ENCODE measurements around the gene UBL3.

The UBL3 gene

GRCh38 chr13:29805994-29806979, 44.1 kb downstream of the UBL3 start:
- no peak for DNase-seq

DNA sequence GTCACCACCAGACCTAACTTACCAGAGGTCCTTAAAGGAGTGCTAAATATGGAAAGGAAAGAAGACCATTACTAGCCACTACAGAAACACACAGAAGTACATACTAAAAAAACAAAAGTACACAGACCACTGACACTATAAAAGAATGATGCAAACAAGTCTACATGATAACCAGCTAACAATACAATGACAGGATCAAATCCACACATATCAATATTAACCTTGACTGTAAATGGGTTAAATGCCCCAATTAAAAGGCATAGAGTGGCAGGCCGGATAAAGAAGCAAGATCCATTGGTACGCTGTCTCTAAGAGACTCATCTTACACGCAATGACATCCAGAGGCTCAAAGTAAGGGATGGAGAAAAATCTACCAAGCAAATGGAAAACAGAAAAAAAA, 47.2 kb downstream of the UBL3 start:
- DNase-seq, result no peak

- no peak for DNase-seq
Observed at GRCh38 chr13:29802621-29803020, 47.8 kb downstream of the UBL3 start.

DNA sequence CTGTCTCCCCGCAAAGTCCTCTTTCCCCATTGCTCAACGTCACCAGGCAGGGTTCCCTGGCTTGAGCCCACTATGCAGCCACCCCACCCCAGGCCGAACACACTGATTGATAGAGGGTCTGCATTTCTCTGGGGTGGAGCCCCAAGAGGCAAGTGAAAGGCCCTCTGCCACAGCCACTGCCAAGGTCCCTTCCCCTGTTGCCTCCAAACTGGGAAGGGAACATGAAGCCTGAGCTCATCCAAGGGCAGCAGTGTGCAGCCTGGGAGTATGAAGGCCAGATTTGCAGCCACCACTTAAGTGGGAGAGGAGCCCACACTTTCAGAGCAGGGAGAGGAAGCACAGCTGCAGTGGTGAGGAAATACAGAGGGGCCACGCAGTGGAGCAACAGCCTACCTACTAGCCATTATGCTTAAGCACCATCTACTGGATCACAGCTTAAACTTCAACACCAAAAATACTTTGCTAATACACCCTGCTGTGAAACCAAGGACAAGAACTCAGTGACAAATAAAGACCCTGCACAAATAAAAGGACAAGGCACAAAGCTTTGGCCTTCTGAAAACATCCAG, 48.6 kb downstream of the UBL3 start:
- no peak for DNase-seq

- no peak for DNase-seq
Observed at GRCh38 chr13:29801102-29801501, 49.3 kb downstream of the UBL3 start.

- DNase-seq, result no peak
Observed at GRCh38 chr13:29800687-29801086, 49.7 kb downstream of the UBL3 start.

DNA sequence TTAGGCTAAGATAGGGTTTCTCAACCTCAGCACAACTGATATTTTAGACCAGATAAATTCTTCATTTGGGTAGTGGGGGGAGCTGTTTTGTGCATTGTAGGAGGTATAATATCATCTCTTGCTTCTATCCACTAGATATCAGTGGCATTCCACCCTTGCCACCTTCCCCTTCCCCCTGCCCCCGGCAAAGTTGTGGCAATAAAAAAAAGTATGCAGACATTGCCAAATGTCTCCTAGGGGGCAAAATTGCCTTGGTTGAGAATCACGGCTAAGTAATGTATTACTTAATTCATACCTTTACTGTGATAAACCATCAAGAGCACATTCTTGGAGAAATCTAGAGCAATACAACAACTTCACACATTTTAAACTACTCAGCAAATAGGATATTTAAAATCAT, 51.4 kb downstream of the UBL3 start:
- no peak for DNase-seq

GRCh38 chr13:29791997-29792780, 58.2 kb downstream of the UBL3 start:
- DNase-seq, result no peak

GRCh38 chr13:29791508-29791907, 58.9 kb downstream of the UBL3 start:
- no peak for DNase-seq

- DNase-seq, result no peak
Observed at GRCh38 chr13:29786698-29787097, 63.7 kb downstream of the UBL3 start.

DNA sequence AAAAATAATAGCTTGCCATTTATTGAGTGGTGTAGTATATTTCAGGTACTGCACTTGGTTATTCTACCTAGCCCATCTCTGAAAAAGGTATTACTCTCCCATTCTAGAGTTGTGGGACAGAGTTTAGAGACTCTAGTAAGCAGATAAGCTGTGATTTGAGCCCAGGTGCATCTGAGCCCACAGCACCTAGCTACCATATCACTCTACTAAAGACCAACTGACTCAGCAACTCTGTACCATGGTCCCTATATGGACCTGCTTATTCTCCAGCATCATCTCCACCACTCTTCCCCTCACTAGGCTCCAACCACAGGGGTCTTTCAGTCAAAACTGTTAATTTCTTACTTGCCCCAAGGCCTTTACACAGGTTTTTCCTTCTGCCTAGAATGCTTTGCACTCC, 64.4 kb downstream of the UBL3 start:
- no peak for DNase-seq

DNA sequence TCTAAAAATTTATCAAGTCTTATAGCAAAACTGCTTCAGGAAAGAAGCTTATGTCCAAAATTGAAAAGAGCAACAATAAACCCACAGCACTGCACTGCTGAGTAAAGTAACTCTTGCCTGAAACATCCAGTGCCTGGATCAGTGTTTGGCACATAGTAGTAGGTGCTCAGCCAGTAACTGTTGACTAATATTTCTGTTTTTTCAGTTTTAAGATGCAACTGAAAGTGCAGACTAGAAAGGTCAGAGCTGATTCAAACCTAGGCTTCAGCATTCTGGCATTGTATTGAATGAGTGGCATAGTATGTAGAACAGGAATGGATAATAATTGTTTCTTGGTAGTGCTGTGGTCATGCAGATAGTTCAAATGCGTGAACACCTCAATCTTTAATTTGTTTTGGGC, 67.6 kb downstream of the UBL3 start:
- DNase-seq, result no peak

DNA sequence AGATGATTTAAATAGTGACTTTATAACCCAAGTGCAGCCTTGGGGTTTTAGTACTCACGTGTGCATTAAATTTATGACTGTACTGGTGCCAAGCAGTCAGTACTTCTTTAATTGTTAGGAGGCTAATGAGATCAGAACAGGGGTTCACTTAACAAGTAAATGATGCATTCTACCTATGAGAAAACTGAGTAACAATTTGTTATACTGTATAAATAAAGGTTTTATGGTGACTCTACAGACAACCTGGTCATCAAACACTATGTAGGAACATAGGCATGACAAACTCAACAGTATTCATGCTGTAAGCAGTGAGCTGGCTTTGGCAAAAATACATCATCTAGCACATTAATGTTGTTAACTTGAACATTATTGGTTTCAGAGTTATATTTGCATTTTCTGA, 75.6 kb downstream of the UBL3 start:
- no peak for DNase-seq

DNA sequence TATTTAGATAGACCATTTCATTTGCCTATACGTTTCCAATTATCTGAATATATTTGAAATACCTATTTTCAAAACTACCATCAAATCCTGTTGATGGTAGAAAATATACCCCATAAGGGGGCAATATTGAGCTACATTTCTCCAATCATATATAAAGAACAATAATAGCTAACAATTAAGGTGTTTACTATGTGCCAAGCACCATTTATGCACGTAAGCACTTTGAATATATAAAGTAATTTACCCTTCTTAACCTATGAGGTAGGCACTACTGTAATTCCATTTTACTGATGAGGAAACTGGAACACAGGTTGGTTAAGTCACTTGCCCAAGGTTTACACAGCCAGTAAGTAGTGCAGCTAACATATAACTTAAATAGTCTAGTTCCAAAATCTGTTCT, 79.2 kb downstream of the UBL3 start:
- no peak for DNase-seq

DNA sequence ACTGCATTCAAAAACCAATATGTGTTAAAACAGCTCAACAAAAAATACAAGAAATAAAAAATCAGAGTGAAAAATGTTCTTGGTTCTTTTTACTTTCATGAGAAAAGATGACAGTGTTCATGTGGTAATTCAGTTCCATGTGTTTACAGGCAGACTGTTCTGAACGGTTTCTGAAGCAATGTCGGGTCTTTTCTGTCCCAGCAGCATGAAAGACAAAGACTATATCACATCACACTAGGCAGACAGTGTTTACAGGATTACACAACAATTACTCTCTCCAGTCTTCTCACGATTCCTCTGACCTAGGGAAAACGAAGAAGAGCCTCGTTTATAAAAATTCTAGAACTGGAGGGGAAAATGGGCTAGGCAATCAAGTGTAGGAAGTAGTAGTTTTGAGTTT, 83.4 kb downstream of the UBL3 start:
- DNase-seq, result no peak

DNA sequence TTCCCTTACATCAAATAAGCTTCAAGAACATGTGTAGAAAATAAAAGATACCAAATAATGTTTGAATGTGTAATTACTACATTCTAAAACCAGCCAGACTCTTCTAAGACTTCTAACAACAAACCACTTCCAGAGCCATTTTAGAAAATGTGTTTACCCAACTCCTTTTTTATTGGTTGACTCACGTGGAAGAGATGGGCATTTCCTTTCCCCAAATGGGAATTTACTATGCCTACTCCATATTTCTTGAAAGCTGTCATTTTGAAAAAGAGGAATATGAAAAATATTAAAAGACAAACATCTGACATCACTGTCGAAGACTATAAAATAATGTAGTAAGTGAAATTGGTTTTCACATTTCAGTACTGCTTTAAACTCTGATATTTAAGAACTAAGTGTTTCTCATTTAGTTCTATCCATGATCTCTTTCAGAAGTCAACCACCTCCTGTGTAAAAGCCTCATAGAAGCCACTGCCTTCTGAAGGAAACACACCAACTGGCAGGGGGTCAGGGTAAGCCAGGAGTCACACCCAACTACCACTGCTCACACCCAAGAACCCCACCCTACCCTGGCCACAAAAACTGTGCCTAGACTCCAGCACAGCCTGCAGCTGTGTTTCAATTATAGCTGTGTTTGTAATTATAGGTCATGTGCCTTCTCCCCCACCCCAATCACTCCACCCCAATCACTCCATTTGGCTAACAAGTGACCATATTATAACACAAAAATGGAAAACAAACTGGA, 86.8 kb downstream of the UBL3 start:
- DNase-seq, result no peak

- no peak for DNase-seq
Observed at GRCh38 chr13:29761815-29762214, 88.6 kb downstream of the UBL3 start.

GRCh38 chr13:29761160-29761559, 89.3 kb downstream of the UBL3 start:
- no peak for DNase-seq

DNA sequence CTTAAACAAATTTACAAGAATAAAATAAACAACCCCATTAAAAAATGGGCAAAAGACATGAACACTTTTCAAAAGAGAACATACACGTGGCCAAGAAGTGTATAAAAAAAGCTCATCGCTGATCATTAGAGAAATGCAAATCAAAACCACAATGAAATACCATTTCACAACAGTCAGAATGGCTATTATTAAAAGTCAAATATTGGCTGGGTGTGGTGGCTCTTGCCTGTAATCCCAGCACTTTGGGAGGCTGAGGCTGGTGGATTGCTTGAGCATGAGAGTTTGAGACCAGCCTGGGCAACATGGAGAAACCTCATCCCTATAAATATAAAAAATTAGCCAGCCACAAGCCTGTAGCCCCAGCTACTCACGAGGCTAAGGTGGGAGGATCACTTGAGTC, 89.9 kb downstream of the UBL3 start:
- DNase-seq, result no peak

DNA sequence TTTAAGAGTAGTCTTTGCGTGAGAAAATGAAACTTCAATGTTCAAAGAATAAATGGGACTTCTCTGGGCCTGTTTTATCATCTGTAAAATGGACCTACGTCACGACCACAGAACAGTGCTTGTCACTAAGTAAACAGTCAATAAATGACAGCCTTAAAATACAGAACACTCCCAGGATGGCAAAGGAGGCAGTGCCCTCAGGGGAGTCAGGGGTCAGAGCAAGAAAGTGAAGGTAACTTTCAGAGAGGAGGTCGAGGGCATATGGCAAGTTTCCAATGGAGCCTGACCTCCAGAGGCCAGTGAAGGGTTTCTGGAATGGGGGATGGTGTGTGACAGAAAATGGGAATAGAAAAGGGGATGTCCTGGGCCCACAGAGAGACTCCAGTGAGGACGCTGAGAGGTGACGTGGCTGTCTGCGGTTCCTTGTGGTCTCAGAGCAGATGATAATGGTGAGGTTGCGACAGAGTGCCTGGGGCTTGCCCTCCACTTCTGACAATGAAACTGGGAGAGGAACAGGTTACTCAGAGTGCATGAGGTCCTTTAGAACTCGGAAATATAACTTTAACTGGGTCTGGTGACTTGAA, 91.8 kb downstream of the UBL3 start:
- DNase-seq, result no peak

- no peak for DNase-seq
Observed at GRCh38 chr13:29756506-29756905, 93.9 kb downstream of the UBL3 start.

DNA sequence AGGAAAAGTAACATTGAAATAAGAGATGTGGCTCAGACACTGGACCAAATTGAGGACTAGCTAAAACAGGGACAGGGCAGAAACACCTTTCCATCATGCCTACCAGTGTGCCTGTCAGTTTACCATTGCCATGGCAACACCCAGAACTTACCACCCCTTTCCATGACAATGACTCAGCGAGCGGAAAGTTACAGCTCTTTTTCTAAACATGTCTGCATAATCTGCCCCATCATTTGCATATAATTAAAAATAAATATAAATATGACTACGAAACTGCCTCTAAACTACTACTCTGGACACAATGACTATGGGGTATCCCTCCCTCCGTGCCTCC, 96.0 kb downstream of the UBL3 start:
- DNase-seq, result no peak
